GM12874 (cell line): ENCODE data around the gene GCM1.

Experiments used
- CTCF ChIP-seq: IDR thresholded peaks from 2 replicates; pipeline ENCODE4 v1.5.1; 2011; ENCODE audit warnings: low read depth, mild to moderate bottlenecking, control low read depth, low read length, moderate library complexity; ENCODE audit not compliant: insufficient read depth

Gene GCM1

GRCh38 chr6:53115113-53115512 lies 33.5 kb downstream of the GCM1 start:
- no peak for TF ChIP-seq CTCF

DNA sequence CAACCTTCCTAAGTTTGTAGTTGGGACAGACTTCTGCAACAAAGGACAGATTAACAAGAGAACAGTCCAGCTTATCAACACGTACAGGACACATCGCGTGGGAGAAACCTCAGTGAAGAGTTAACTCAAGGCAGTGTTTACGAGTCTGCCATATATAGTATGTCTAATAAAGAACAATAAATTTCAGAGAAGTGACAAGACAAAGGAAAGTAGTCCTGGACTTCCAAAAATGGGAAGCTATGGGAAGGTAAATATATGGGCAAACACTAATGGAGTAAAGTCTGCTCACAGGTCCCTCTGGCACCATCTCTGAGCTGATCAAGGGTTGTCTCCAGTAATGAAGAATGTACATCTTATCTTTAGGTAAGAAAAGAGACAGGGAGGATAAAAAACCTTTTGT lies 34.9 kb downstream of the GCM1 start:
- no peak for TF ChIP-seq CTCF

- no peak for TF ChIP-seq CTCF
Measured at GRCh38 chr6:53112871-53113270, 35.8 kb downstream of the GCM1 start.

GRCh38 chr6:53112404-53112803 lies 36.2 kb downstream of the GCM1 start:
- TF ChIP-seq CTCF: no peak

- no peak for TF ChIP-seq CTCF
Measured at GRCh38 chr6:53111865-53112264, 36.8 kb downstream of the GCM1 start.

DNA sequence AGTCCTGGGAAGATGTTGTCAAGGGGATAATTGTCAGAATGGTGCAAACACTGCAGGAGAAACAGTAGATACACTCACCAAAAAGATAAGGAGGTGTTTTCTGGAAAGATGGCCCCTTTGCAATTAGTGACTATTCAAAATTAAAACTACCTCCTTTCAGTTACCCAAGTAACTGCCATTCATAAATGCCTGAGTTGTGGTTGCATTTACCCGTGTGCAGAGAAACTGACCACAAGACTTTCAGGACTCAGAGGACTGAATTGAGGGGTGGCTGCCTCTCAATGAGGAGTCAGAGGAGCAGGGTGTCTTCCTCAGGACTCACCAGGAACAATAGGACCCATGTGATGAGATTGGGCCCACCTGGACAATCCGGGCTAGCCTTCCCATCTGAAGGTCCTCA lies 39.0 kb downstream of the GCM1 start:
- no peak for TF ChIP-seq CTCF

DNA sequence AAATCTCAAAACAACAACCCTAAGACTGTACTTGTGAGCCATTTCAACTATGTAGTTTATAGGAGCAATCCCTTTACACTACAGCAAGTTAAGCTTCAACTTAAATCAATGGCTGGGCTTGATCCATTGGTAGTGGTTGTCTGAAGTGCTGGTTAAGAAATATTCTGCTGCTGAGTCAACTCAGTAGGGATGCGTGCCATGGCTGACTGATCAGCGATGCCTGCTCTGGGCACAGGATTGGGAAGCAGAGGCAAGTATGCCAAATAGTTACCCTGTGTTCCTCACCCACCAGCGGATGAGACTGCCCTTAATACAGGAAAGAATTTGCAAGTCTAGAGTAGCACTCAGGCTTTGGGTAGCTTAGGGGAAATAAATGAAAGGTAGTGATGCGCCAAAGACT lies 41.5 kb downstream of the GCM1 start:
- no peak for TF ChIP-seq CTCF

DNA sequence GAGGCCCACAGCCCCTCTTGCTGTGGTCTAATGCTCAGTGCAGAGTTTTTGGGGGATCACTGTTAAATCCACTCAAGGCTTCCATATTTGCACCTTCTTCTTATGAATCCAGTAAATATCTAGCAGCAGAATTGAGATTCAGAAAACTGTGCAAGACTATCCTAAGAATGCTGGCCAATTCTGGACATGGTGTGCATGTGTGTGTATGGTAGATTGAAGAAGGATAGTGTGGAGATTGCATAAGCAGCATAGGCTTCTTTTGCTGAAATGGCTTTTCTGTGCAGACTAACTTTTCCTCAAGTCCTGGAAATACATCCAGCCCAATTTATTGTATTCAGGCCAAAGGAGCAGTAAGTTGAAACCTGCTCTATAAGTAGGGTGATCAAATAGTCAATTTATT lies 43.7 kb downstream of the GCM1 start:
- no peak for TF ChIP-seq CTCF
